SK-N-SH (cell line): Measurements from ENCODE around the gene C1QTNF8. TPM values are rescaled to one million over a fixed set of nuclear protein-coding genes. Genes with fewer than 3 reads are reported as not detected.

Source experiments
- CTCF ChIA-PET: fragments of 300-600, 350-600 bp; formaldehyde crosslinking; extraction: SDS; loops from one replicate; lab custom pipeline; 2021; lab: Yijun Ruan, JAX
- POLR2A ChIA-PET: fragments of 350-600 bp; sonication (Branson Sonifier 250); formaldehyde crosslinking; extraction: SDS; loops from one replicate; lab custom pipeline; 2020; ENCODE audit warnings: antibody characterized with exemption, inconsistent platforms; lab: Yijun Ruan, JAX
- DNase-seq: peaks from one replicate; pipeline ENCODE4 v3.0.0; 2012
- H2AFZ ChIP-seq: fragments of 200-600 bp; sonication (generic); 2 replicates; pipeline ENCODE4 v1.8.1; 2016; ENCODE audit warnings: antibody characterized with exemption, mild to moderate bottlenecking, low read depth
- H3F3A ChIP-seq: fragments of 200-600 bp; sonication (generic); replicated peaks from 2 replicates; pipeline ENCODE3; 2016; ENCODE audit warnings: antibody characterized with exemption, mild to moderate bottlenecking; ENCODE audit not compliant: insufficient read depth
- H3K27ac ChIP-seq, 2 experiments: fragments of 200-500 bp in 1 of 2; fragments of 200-600 bp in 1 of 2; sonication (Bioruptor generic) in 1 of 2; sonication (generic), shearing (Covaris generic) in 1 of 2; 2 replicates each; pipeline versions ENCODE4 v1.5.1 to v1.6.1; 2014 to 2016; ENCODE audit warnings: low read depth in 2 of 2, inconsistent platforms in 1 of 2, low read length in 1 of 2, mild to moderate bottlenecking in 1 of 2, mixed read lengths in 1 of 2
- H3K27me3 ChIP-seq: fragments of 200-600 bp; sonication (generic), shearing (Covaris generic); 2 replicates; pipeline ENCODE4 v1.6.1; 2016; ENCODE audit warnings: mixed run types; ENCODE audit not compliant: insufficient read depth
- H3K36me3 ChIP-seq, 2 experiments: fragments of 200-500 bp in 1 of 2; fragments of 200-600 bp in 1 of 2; sonication (Bioruptor generic) in 1 of 2; sonication (generic) in 1 of 2; replicated peaks in 1 of 2; 2 replicates each; pipeline versions ENCODE3 to v1.5.1; 2014 to 2016; ENCODE audit warnings: low read length in 1 of 2, mild to moderate bottlenecking in 1 of 2; ENCODE audit not compliant: insufficient read depth in 2 of 2, control insufficient read depth in 1 of 2
- H3K4me1 ChIP-seq, 2 experiments: fragments of 200-500 bp in 1 of 2; fragments of 200-600 bp in 1 of 2; sonication (Bioruptor generic) in 1 of 2; sonication (generic), shearing (Covaris generic) in 1 of 2; 2 replicates each; pipeline versions ENCODE4 v1.5.1 to v1.6.1; 2014 to 2016; ENCODE audit warnings: low read depth in 1 of 2, low read length in 1 of 2, mixed run types in 1 of 2; ENCODE audit not compliant: insufficient read depth in 2 of 2, control insufficient read depth in 1 of 2
- H3K4me2 ChIP-seq: fragments of 200-600 bp; sonication (generic), shearing (Covaris generic); 2 replicates; pipeline ENCODE4 v1.6.1; 2017; ENCODE audit warnings: mixed run types
- H3K4me3 ChIP-seq, 2 experiments: fragments of 200-500 bp in 1 of 2; fragments of 200-600 bp in 1 of 2; sonication (Bioruptor generic) in 1 of 2; sonication (generic), shearing (Covaris generic) in 1 of 2; 2 replicates each; pipeline versions ENCODE4 v1.5.1 to v1.8.1; 2014 to 2016; ENCODE audit warnings: low read depth in 2 of 2, inconsistent platforms in 1 of 2, low read length in 1 of 2, mild to moderate bottlenecking in 1 of 2, mixed read lengths in 1 of 2, moderate library complexity in 1 of 2
- H3K79me2 ChIP-seq: fragments of 200-600 bp; sonication (generic); 2 replicates; pipeline ENCODE4 v1.8.1; 2017; ENCODE audit warnings: mild to moderate bottlenecking; ENCODE audit not compliant: insufficient read depth
- H3K9ac ChIP-seq: fragments of 200-600 bp; sonication (generic); 2 replicates; pipeline ENCODE4 v1.6.1; 2017; ENCODE audit warnings: mixed run types
- H3K9me2 ChIP-seq: fragments of 200-600 bp; sonication (generic); 2 replicates; pipeline ENCODE4 v1.6.1; 2017; ENCODE audit warnings: mixed run types
- H3K9me3 ChIP-seq: fragments of 200-600 bp; sonication (generic); 2 replicates; pipeline ENCODE4 v1.6.1; 2017; ENCODE audit warnings: mixed run types, mild to moderate bottlenecking, moderate library complexity
- H4K20me1 ChIP-seq: fragments of 200-600 bp; sonication (generic); 2 replicates; pipeline ENCODE4 v1.6.1; 2017; ENCODE audit warnings: mild to moderate bottlenecking, mixed run types; ENCODE audit not compliant: insufficient read depth
- ELF1 ChIP-seq: IDR thresholded peaks from 2 replicates; pipeline ENCODE4 v1.4.0; 2012
- EZH2phosphoT487 ChIP-seq: fragments of 200-600 bp; sonication (generic); IDR thresholded peaks from 2 replicates; pipeline ENCODE4 v1.6.1; 2017; ENCODE audit warnings: low read depth, mixed run types, mild to moderate bottlenecking, antibody characterized with exemption, moderate library complexity, borderline replicate concordance
- FOSL2 ChIP-seq: IDR thresholded peaks from 2 replicates; pipeline ENCODE4 v1.4.0; 2012; ENCODE audit warnings: low read depth, mild to moderate bottlenecking, moderate library complexity, borderline replicate concordance
- JUND ChIP-seq: IDR thresholded peaks from 2 replicates; pipeline ENCODE4 v1.4.0; 2012
- MEF2A ChIP-seq: IDR thresholded peaks from 2 replicates; pipeline ENCODE4 v1.4.0; 2012; ENCODE audit warnings: low read depth, borderline replicate concordance
- PBX3 ChIP-seq: IDR thresholded peaks from 2 replicates; pipeline ENCODE4; 2012
- POLR2AphosphoS5 ChIP-seq: IDR thresholded peaks from 2 replicates; pipeline ENCODE4 v1.6.1; 2012; ENCODE audit warnings: low read depth, low read length
- RAD21 ChIP-seq: IDR thresholded peaks from 2 replicates; pipeline ENCODE4 v1.6.1; 2012; ENCODE audit warnings: mild to moderate bottlenecking, low read length
- REST ChIP-seq: IDR thresholded peaks from 2 replicates; pipeline ENCODE4 v1.6.1; 2012; ENCODE audit warnings: mild to moderate bottlenecking, low read depth, low read length, moderate library complexity
- SIN3A ChIP-seq: IDR thresholded peaks from 2 replicates; pipeline ENCODE4 v1.6.1; 2012; ENCODE audit warnings: low read depth, mild to moderate bottlenecking, low read length, moderate library complexity, borderline replicate concordance
- SMC3 ChIP-seq: IDR thresholded peaks from 2 replicates; pipeline ENCODE4 v1.6.1; 2012; ENCODE audit warnings: low read depth, low read length, improper control_type of control experiment
- TEAD4 ChIP-seq: IDR thresholded peaks from 2 replicates; pipeline ENCODE4 v1.4.0; 2012; ENCODE audit warnings: mild to moderate bottlenecking, borderline replicate concordance; ENCODE audit not compliant: insufficient read depth
- YY1 ChIP-seq: IDR thresholded peaks from 2 replicates; pipeline ENCODE4 v1.4.0; 2012; ENCODE audit warnings: low read depth, mild to moderate bottlenecking
- WGBS: methylation state at CpG from one replicate; pipeline ENCODE4 v1.1.6; 2017; ENCODE audit warnings: low lambda C conversion rate; 5-methylcytosine and 5-hydroxymethylcytosine counted together
- polyA plus RNA-seq, 3 experiments: library from polyadenylated mRNA; depleted of rRNA; stranded (reverse); fragments of >200 nt; gene quantifications; 2 replicates each; pipeline ENCODE4 v1.2.3, GENCODE V29; 2012
- TF ChIP-seq, protein P1 (sequence below): fragments of 150-350 bp; IDR thresholded peaks from 2 replicates; pipeline ENCODE4 v1.6.1; 2016; ENCODE audit warnings: mild to moderate bottlenecking, low read depth, low read length

C1QTNF8 gene
- polyA plus RNA-seq, 1 of the 3 experiments (the other 2 are of a cell fraction): not detected

GRCh38 chr16:1143761-1144450 is 47.9 kb upstream of the C1QTNF8 start:
- Histone ChIP-seq H3F3A (no peaks in the 10 kb centered on the region), H3K27ac (no peak overlapping the region), H3K36me3 (no peaks in the 10 kb centered on the region), H3K9me3 (no peaks in the 10 kb centered on the region), H3K9me2 (no peaks in the 10 kb centered on the region), H3K4me3 (no peak overlapping the region), H3K4me1 (no peaks in the 10 kb centered on the region), H2AFZ (no peak overlapping the region), H3K79me2 (no peaks in the 10 kb centered on the region), H3K27me3 (peaks cover 78% of the 10 kb centered on the region), H3K9ac (no peak overlapping the region), H3K4me2 (no peak overlapping the region), H4K20me1 (no peaks in the 10 kb centered on the region)
- TF ChIP-seq POLR2AphosphoS5 (no peak), PBX3 (no peak), REST (no peak), SMC3 (no peak), MEF2A (no peak), FOSL2 (no peak), YY1 (no peak), ELF1 (no peak), EZH2phosphoT487 (no peak), SIN3A (no peak), JUND (no peak), RAD21 (no peak), TEAD4 (no peak)
- TF ChIP-seq, protein P1, sequence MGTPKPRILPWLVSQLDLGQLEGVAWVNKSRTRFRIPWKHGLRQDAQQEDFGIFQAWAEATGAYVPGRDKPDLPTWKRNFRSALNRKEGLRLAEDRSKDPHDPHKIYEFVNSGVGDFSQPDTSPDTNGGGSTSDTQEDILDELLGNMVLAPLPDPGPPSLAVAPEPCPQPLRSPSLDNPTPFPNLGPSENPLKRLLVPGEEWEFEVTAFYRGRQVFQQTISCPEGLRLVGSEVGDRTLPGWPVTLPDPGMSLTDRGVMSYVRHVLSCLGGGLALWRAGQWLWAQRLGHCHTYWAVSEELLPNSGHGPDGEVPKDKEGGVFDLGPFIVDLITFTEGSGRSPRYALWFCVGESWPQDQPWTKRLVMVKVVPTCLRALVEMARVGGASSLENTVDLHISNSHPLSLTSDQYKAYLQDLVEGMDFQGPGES: no peak
- CTCF ChIA-PET: interaction anchor here (1.0 kb wide), 2 partner anchors 45 to 50 kb away, joined by 3 read pairs; no protein-coding TSS in a partner anchor
- no peak for DNase-seq
- 64% methylated on average over 9 of the region's 23 CpGs for WGBS
- POLR2A ChIA-PET: no interaction called here
